Keratinocyte (primary cell): Measurements from ENCODE around the gene ASRGL1.

Experiments used
- CTCF ChIP-seq, 3 experiments: IDR thresholded peaks in 1 of 3; conservative IDR thresholded peaks in 1 of 3; optimal IDR thresholded peaks in 1 of 3; 2 replicates in 2 of 3; 3 replicates in 1 of 3; pipeline versions ENCODE3 to v1.5.1; 2011; ENCODE audit warnings: low read length in 3 of 3, mild to moderate bottlenecking in 3 of 3, moderate library complexity in 2 of 3, control low read depth in 1 of 3, inconsistent platforms in 1 of 3; ENCODE audit not compliant: insufficient read depth in 2 of 3; ENCODE audit errors: extremely low read depth in 1 of 3
- EZH2 ChIP-seq: IDR thresholded peaks from one replicate; pipeline ENCODE4 v1.6.1; 2012; ENCODE audit warnings: inconsistent platforms, mild to moderate bottlenecking, low read length, moderate library complexity

GRCh38 chr11:62421996-62422395 lies 84.7 kb downstream of the ASRGL1 start:
- TF ChIP-seq CTCF (optimal IDR thresholded peaks at IDR 0.05 in 1 of 3, IDR thresholded peaks at IDR 0.05 in 1 of 3, conservative IDR thresholded peaks at IDR 0.05 in 1 of 3; ENCODE audit: extremely low read depth in 1 of 3, insufficient read depth in 2 of 3, low read length in 3 of 3) = no peak
- no peak for TF ChIP-seq EZH2
